Measurements from ENCODE around the gene GNB1L.

The GNB1L gene, protein sequence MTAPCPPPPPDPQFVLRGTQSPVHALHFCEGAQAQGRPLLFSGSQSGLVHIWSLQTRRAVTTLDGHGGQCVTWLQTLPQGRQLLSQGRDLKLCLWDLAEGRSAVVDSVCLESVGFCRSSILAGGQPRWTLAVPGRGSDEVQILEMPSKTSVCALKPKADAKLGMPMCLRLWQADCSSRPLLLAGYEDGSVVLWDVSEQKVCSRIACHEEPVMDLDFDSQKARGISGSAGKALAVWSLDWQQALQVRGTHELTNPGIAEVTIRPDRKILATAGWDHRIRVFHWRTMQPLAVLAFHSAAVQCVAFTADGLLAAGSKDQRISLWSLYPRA

DNA sequence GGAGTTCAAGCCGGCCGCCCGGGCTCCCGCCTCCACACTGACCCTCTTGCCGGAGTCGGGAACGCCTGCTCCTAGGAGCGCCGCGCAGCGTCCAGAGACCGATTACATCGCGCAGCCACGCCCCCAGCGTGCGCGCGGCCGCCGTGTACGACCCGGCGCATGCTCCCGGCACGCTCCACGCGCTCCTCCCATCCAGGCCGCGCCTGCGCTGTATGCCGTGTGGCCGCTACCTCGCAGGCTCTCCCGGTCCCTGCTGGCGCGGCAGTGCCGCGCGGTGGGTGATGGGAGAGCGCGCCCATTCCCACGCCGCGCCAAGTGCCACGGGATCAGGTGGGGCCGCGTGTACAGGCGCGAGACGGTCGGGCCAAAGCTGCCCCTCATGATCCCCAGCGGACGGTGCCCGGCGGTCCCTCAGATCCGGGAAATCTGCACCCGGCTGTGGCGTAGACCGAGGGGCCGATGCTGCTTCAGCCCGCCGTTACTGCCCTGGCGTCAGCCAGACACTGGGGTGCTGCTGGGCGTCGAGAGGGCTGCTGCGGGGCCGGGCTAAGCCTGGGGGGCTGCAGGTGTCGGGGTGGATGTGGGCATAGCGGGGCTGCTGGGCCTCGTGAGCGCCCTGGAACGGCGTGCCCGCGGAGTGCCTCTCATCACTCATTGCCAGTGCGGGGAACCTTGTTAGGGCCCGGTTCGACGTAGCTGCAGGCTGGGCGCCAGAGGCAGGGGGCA lies at the start of gene GNB1L, which contains the start of gene RTL10:
Gene GNB1L, minus strand, starts transcription at position 97 of the 726 bp plus-strand sequence. CDS start 33,519 bp downstream, outside the sequence.
Gene RTL10, minus strand, starts transcription at position 97 of the 726 bp plus-strand sequence. CDS start 2,613 bp downstream, outside the sequence.
- DNase-seq (ENCODE audit: low read depth) = peak; percentile 95

DNA sequence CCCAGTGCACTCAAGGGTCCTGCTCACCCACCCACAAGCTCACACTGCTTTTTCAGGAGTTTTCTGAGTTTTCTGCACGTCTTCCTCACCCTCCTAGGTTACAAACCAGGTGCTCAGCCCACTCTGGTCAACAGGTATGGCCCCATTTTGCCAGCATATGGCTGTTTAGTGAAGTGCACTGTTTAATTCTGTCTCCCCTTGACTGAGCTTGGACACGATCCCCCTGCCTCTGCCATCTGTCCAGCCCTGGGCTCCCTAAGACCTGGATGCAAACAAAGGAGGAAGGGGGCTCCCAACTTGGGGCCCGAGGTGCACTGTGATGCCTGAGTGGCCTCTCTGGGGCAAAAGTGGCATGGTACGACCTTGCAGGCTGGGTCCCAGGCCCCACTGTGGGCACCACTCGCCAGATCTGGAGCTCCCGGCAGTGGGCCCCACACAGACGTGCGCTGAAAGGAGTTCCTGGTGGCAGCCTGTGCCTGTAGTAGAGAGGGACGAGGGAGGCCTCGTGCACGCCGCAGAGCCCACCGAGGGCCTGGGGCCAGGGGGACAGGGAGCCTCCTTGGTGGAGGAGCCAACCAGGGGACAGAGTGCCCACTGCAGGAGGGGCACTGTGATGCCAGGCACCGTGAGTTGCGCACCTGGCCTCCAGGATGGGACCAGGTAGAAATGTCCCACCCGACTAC lies 49.6 kb upstream of the GNB1L start:
- no peak for DNase-seq (ENCODE audit: low read depth)

DNA sequence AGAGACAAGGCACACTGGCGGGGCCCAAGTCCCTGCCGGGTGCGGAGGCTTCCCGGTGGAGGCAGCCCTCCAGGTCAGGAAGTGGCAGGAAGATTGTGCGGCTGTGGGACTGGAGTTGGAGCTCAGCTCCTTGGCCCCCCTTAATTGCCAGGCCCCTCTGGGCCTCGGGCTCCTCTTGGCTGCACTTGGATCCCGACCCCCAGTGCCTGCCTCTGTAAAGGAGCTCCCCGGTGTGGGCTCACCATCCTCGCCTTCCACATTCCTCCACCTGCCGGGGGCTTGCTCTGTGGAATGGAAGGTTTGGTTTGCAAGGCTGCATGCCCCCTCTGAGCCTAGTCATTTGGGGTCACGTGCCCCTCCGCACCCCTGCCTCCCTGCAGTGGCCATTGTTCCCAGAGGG lies 48.8 kb upstream of the GNB1L start:
- DNase-seq (ENCODE audit: low read depth) = no peak

DNA sequence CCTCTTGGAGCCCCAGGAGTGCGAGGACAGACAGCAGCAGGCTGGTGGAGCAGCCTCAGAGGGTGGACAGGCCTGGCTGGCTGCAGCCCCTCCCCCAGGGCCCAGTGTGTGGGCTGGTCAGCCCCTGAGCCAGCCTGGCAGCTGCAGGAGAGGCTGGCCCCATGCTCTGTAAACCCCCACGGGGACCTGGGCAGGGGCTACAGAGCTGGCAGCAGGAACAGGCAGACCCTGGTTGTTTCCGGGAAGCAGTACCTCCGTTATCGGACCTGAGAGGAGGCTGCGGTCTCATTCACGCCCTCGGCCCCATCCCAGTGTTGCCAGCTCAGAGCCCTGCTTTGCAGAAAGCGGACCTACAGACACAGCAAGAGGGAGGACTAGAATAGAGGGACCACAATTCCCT lies 48.4 kb upstream of the GNB1L start:
- no peak for DNase-seq (ENCODE audit: low read depth)

DNA sequence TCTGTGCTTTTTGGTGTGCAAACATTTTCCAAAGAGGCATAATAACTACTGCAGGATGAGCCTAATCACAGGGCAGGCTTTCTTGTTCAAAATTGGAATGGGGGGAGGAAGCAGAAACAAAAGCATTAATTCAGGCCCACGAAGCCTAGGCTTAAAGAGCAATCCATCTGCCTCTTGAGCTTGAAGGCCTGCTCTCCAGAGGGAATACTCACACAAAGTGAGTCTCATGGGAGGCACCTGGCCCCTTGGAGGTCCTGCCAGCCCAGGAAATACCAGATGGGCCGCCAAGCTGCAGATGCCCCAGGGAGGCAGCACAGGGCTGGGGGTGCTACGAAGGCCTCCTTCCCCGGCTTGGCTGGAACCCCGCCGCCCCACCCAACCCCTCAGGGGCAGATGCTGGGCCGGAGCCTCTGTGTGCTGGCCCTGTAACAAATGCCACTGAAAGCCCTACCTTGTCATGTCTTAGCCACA lies 47.6 kb upstream of the GNB1L start:
- DNase-seq (ENCODE audit: low read depth) = no peak

DNA sequence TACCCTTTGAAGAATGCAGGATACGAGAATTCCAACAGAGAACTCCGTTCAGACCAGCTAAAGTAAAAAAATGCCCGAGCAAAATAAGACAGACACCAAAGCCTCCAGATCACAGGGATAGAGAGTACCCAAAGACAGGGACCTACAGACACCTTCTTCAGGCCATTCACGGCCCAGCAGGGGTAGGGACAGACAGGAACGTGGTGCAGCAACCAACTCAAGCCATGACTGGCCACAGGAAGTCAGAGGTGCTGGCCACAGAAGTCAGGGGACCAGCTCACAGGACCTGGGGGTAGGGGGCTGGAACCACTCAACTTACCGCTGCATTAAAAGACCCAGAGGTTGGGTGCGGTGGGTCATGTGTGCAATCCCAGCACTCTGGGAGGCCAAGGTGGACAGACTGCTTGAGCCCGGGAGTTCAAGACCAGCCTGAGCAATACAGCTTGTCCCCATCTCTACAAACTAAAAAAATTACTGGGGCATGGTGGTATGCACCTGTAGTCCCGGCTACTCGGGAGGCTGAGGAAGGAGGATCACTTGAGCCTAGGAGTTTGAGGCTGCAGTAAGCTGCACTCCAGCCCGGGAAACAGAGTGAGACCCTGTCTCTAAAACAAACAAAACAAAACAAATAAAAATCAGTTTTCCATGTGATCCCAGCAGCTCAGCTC lies 47.0 kb upstream of the GNB1L start:
- no peak for DNase-seq (ENCODE audit: low read depth)

DNA sequence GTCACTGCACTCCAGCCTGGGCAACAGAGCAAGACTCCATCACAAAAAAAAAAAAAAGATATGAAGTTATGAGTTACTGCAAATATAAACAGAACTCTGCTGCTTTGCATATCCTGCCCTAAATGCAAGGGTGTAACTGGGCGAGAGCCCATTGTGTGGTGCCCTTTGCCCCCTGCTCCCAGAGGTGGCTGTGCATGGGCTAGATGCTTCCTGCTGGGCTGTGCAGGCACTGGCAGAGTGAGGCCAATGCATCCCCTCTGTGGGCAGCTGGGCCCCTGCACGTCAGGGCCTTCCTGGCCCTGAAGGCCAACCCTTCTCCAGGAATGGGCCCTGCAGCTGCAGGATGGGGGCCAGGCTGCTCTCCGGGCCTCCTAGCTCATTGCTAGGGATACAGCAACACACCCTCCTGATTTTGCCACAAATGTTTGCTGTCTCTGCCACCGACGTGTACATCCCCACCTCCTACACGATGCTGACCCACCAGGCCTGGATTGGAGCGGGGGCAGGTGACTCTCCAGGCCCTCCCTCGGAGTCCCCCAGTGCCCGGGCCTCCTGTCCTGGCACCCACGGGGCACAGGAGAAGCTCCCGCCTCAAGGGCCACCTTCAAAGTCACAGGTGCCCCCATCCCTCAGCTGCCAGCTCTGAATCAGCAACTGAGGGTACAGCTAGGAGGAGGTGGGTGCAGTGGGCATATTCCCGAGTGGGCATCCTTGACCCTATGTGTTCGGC lies 46.2 kb upstream of the GNB1L start:
- DNase-seq (ENCODE audit: low read depth) = no peak

DNA sequence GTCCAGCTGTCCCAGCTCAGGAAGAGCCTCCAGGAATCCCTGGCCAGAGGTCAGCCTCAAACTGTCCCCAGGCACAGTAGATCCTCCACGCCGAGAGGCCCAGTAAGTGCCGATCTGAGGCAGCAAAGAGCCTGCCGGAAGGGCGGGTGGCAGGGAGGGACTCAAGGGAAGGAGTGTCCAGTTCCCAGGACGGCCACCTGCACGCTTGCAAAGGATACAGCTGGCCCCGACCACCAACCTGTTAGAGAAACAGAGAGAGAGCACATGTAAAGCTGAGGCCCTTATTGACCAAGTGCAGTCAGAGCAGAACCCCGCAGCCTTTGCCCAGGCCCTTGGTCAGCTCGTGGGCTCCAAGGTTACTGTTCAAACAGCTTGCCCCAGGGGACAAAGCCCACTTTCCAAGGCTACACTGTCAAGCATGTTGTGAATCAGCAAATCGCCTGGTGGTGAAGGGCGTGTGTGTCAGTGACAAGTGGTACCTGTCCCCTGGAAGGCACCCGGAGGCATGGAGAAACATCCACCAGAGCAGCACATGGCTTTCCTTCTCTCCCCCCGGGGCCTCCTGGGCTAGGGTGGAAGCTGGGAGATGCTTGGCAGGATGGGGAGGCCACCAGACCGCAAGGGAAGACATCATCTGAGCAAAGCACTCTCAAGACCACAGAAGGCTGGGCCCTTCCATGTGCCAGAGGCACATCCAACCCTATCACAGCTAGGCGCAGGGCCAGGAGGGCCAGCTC lies 44.3 kb upstream of the GNB1L start:
- DNase-seq (ENCODE audit: low read depth) = no peak

DNA sequence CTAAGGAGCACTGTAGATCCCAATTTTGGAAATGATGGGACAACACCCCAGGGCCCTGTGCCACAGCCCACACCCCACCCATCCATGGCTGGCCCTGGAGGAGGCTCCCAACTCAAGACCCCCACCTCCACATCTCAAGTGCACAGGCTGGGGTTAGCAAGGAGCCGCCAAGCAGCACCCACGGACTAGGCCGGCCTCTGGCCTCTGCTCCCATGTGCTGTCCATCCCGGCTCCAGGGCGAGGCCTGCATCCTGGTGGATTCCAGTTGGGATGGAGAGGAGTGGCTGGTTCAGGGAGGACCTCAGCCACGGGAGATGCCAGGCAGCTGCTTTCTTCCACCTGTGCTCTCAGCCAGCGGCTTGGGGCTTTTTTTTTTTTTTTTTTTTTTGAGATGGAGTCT lies 43.5 kb upstream of the GNB1L start:
- DNase-seq (ENCODE audit: low read depth) = no peak

DNA sequence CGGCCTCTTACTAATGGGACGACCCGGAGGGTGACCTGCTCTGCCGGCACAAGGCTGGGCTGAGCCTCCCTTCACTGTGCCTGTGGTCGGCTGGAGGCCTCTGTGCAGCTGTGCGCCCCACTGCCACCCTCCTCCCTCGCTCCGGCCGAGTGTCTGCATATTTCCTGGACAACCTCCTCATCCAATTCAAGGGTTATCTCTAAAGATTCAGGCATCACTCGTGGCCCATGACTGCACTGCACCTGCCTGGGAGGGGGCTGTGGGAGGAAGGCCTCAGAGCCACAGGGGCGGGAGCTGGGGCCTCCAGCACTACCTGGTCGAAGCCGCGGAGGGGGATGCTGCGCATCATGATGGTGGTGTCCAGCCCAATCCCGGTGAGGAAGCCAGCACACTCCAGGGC lies 43.1 kb upstream of the GNB1L start:
- no peak for DNase-seq (ENCODE audit: low read depth)

DNA sequence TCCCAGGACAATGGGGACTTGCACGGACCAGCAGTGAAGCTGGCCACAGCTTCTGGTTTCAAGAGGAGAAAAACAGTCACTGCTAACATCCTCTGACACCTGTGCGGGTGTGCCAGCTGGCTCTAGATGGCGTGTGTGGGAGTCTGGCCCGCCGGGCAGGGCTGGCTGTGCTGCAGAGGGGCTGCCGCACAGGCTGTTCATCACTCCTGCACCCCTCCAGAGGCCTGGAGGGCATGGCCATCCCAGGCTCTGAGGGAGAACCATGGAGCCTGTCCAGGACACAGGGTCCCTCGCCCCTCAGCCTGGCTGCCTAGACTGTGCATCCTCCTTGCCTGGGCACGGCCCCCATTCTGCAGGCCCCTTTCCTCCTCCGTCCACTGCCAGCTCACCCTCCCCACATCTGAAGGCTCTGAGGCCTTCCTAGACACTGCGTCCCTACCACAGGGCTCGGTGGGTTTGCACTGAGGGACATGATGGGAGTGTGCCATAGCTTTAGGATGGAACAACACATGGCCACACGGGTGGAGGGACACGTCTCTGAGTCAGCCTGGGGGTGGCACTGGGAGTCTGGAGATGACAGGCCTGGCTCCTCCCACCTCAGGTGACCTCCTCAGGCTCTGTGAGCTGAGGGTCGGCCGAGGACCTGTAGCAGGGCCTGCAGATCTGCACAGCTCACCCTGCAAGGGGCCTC lies 42.1 kb upstream of the GNB1L start:
- no peak for DNase-seq (ENCODE audit: low read depth)

DNA sequence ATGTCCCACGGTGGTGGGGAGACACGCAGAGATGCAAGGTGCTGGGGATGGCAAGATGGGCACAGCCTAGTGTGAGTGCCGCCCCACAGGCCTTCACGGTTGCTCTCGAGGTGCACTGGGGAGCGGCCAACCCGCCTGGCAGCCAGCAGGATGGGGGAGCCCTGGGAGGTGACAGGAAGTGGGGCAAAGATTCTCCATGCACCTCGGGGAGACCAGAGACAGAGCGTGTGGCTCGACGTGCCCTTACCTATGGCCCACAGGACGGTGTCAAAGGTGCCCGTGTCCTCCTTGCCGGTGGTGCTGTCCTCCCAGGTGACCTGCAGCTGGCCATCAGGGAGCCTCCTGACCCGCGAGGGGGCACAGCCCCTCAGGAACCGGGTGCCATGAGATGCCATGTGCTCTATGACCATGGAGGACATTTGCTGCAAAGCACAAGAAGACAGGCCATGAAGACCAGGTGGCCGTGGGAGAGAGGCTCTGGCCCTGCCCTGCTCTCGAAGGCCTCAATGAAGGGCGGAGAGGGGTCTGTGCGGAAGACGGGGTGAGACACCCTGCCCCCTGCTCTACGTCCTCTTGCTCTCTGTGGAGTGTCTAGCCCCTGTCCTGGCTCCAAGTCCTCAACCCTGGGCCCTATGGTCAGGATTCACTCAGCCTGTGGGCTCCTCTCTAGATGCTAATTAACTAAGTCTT lies 40.6 kb upstream of the GNB1L start:
- DNase-seq (ENCODE audit: low read depth) = no peak

DNA sequence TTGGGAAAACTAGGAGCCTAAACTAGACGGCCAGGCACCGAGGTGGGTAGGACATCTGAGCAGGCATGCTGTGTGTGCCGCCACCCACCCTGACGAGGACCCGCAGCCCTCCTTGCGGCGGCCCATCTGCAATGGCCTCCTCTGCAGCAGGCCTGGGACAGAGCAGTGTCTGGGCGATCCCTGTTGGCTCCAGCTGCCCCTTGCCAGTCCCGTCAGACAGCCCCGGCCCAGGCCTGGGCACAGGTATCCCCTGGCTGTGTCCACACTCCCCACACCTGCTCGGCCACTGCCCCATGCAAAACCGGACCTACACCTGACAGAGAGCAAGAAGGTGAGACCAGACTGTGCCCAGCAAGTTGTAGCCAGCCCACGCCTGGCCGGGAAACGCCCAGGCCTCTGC lies 38.7 kb upstream of the GNB1L start:
- DNase-seq (ENCODE audit: low read depth) = no peak

DNA sequence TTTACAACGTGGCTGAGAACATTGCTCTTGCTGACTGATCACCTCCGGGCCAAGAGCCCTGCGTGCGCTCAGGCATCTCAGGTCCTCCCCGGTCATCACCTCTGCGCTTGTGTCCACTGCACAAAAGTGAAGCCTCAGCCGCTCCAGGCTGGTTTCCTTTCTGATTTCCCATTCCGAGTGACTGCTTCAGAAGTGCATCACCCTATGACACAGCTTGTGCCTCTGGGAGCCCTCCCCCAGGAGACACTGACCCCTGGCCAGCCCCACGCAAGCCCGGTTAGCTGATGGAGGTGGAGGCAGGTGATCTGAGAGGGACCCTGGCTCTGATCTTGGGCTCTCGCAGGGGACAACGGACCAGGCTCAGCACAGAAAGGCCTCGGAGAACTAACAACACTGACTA lies 38.3 kb upstream of the GNB1L start:
- no peak for DNase-seq (ENCODE audit: low read depth)

DNA sequence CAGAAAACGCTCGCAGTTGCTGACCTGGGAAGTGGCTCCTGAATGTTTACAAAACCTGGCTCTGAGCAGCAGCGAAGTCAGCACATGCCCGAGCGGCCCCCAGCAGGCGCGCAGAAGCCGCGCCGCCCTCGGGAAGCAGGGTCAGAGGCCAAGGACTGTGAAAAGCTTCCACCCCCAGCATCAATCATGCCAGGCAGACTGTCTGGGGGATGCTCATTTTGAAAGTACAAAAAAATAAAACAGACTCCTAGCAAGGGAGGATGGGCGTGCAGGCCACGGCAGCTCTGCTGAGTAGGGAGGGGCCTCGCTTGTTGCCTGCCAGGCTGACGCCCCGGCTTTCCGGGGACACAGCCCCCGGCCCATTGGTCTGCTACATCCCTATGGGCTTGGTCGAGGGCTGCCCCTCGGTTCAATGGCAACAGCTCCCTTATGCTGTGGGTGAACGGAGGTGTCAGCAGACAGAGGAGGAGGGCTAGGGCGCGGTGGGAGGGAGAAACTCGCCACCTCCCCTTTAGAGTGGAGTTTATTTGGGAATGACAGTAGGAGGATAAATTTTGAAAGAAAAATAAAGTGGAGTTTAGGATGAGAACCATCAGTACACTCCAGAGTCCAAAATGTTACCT lies 37.7 kb upstream of the GNB1L start:
- peak; percentile 35 for DNase-seq (ENCODE audit: low read depth)

DNA sequence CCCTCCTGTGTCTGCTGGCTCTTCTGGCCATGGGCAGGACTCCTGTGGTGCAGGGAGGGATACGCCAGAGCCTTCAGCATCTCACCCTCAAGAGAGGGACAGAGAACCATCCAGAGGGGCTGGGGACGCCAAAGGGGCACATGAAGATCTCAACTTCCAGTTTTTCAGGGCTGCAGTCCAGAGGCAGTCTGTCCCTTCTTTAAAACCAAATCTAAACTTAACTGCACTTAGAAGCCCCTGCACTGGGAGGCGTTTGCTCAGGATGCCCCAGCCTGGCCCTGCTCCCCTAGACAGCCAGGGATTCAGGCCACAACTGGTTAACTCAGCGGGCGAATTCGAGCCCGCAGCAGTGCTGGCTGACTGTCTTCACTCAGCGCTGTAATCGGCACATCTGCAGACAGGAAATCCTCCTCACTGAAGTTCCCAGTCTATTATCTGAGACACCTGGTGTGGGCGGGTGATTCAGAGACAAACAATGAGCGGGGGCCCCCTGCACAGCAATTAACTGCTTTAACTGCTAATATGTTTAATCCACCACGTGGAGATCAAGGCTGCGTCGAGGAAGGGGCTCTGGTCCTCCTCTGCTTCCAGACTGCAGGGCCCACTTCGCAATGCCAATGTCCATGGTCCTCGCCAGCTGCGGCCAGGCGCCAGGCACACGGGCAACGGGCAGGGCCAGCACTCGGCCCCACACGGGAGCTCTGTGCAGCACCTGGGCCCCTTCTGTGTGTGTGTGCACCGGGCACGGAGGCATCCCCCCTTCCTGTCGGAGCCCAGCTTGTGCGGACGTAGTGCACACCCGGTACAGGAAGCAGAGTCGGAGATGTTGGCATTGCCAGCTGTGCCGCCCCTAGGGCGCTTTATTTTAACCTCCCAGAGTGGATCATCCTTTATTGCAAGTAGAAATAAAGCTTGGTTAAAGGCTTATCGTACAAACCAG lies 36.9 kb upstream of the GNB1L start:
- DNase-seq (ENCODE audit: low read depth) = peak; percentile 69

DNA sequence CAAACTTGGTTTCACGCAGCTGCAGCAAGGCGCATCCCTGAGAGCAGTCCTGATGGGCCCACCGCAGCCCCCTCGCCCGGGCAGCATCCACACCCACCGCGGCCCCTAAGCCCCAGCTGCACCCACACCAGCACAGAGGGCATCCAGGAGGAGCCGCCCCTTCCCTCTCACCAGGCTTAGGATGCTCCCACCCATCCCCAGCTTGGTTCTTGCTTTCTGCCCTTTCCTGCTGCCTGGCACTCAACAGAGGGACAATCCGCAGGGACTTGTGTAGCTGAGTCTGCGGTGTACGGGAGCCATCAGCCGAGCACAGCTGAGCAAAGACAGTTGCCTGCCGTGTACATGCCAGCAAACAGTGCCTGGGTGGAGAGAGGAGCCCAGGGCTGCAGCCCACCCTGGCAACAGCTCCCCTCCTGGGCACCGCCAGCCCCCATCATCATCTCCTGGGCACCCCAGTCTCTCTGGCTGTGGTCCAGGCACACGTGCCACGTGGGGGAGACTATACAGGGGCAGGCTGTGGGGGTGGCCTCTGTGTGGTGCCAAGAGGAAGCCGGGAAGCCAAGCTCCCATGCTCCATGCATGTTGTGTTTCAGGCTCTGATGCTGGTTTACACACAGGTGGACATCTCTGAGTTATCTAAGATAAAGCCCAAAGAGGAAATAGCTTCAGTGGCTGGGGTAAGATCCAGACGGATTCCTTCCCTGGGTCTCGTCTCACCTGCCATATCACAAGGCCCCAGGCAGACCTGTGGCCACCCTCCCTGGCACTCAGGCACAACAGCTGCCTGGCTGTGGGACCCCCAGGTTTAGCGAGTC lies 36.0 kb upstream of the GNB1L start:
- DNase-seq (ENCODE audit: low read depth) = no peak
